Lower leg skin (tissue), 3 donors: Measurements from ENCODE around the gene ATAD2B.

Experiments used
- POLR2A ChIP-seq, 2 donors: fragments of 450-650 bp; IDR thresholded peaks; one replicate each; pipeline ENCODE4 v1.6.1; 2016 to 2017; ENCODE audit warnings: antibody characterized with exemption in 2 of 2, mild to moderate bottlenecking in 1 of 2, moderate library complexity in 1 of 2
- TF ChIP-seq, protein P1 (sequence below), 3 donors: fragments of 450-650 bp; IDR thresholded peaks; one replicate each; pipeline ENCODE4 v1.5.1; 2016; ENCODE audit warnings: antibody characterized with exemption in 3 of 3, mild to moderate bottlenecking in 3 of 3, moderate library complexity in 2 of 3

DNA sequence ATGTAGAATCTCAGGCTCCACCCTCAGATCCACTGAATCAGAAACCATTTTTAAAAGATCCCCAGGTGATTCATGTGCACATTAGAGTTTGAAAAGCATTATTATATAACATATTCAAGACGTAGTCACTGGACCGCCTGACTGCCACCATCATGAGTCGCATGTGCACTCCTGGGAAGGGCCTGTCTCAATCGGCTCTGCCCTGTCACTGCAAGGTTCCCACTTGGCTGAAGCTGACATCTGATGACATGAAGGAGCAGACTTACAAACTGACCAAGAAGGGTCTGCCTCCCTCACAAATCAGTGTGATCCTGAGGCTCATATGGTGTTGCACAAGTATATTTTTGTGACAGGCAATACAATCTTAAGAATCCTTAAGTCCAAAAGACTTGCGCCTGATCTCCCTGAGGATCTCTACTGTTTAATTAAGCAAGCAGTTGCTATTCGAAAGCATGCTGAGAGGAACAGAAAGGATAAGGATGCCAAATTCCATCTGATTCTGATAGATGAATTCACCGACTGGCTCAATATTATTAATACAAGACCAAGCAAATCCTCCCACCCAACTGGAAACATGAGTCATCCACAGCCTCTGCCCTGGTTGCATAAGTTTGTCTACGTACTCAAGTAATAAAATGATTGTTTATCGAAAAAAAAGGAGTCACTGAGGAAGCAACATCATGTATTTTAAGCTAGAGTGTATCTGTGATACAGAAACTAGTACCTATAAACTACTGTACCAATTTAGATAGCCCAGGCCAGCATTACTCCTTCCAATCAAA is 26.2 kb downstream of the ATAD2B start:
- TF ChIP-seq, protein P1, sequence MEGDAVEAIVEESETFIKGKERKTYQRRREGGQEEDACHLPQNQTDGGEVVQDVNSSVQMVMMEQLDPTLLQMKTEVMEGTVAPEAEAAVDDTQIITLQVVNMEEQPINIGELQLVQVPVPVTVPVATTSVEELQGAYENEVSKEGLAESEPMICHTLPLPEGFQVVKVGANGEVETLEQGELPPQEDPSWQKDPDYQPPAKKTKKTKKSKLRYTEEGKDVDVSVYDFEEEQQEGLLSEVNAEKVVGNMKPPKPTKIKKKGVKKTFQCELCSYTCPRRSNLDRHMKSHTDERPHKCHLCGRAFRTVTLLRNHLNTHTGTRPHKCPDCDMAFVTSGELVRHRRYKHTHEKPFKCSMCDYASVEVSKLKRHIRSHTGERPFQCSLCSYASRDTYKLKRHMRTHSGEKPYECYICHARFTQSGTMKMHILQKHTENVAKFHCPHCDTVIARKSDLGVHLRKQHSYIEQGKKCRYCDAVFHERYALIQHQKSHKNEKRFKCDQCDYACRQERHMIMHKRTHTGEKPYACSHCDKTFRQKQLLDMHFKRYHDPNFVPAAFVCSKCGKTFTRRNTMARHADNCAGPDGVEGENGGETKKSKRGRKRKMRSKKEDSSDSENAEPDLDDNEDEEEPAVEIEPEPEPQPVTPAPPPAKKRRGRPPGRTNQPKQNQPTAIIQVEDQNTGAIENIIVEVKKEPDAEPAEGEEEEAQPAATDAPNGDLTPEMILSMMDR (IDR thresholded peaks at IDR 0.05): no peak
- no peak for TF ChIP-seq POLR2A (IDR thresholded peaks at IDR 0.05)
